ENCODE measurements around the gene STK17A. TPM values are rescaled to one million over a fixed set of nuclear protein-coding genes. Genes with fewer than 3 reads are reported as not detected.
"Not testable (repeated sequence)": the region's sequence is repeated elsewhere in the genome, so short reads cannot be mapped to it uniquely, and the experiment has no call there.

The STK17A gene
- total RNA-seq, 1 donor from 2014 or later = 28.6 TPM

- no peak for TF ChIP-seq CTCF (IDR thresholded peaks at IDR 0.05; ENCODE audit: unreplicated experiment)
- H3K27ac Mint-ChIP-seq (ENCODE audit: unreplicated experiment) = no peak overlapping the region
Observed at GRCh38 chr7:43565786-43566185, 17.1 kb upstream of the STK17A start.

GRCh38 chr7:43568529-43568928 is 14.4 kb upstream of the STK17A start:
- DNase-seq (ENCODE audit: low spot score) = no peak
- Mint-ChIP-seq H3K27ac (ENCODE audit: unreplicated experiment) (no peak overlapping the region), H3K4me1 (ENCODE audit: unreplicated experiment) (peaks cover 4% of the 10 kb centered on the region), H3K36me3 (ENCODE audit: low read depth, unreplicated experiment) (no peaks in the 10 kb centered on the region), H3K4me3 (ENCODE audit: unreplicated experiment) (no peak overlapping the region), H3K9me3 (ENCODE audit: unreplicated experiment) (no peaks in the 10 kb centered on the region), H3K27me3 (ENCODE audit: unreplicated experiment) (peaks cover 2% of the 10 kb centered on the region)
- no peak for TF ChIP-seq CTCF (IDR thresholded peaks at IDR 0.05; ENCODE audit: unreplicated experiment)

More at GRCh38 chr7:43565786-43566185, 17.1 kb upstream of the STK17A start:
- peaks cover 9% of the 10 kb centered on the region for H3K4me1 Mint-ChIP-seq (ENCODE audit: unreplicated experiment)
- peaks cover 2% of the 10 kb centered on the region for H3K27me3 Mint-ChIP-seq (ENCODE audit: unreplicated experiment)
- no peaks in the 10 kb centered on the region for H3K36me3 Mint-ChIP-seq (ENCODE audit: low read depth, unreplicated experiment)
- no peaks in the 10 kb centered on the region for H3K9me3 Mint-ChIP-seq (ENCODE audit: unreplicated experiment)
- DNase-seq (ENCODE audit: low spot score) = no peak
- H3K4me3 Mint-ChIP-seq (ENCODE audit: unreplicated experiment) = no peak overlapping the region

- TF ChIP-seq CTCF (IDR thresholded peaks at IDR 0.05; ENCODE audit: unreplicated experiment) = no peak
- peaks cover 2% of the 10 kb centered on the region for H3K27me3 Mint-ChIP-seq (ENCODE audit: unreplicated experiment)
- no peak for DNase-seq (ENCODE audit: low spot score)
- no peaks in the 10 kb centered on the region for H3K9me3 Mint-ChIP-seq (ENCODE audit: unreplicated experiment)
- H3K4me1 Mint-ChIP-seq (ENCODE audit: unreplicated experiment) = peaks cover 4% of the 10 kb centered on the region
- no peaks in the 10 kb centered on the region for H3K36me3 Mint-ChIP-seq (ENCODE audit: low read depth, unreplicated experiment)
- no peak overlapping the region for H3K27ac Mint-ChIP-seq (ENCODE audit: unreplicated experiment)
- no peak overlapping the region for H3K4me3 Mint-ChIP-seq (ENCODE audit: unreplicated experiment)
Observed at GRCh38 chr7:43569424-43569823, 13.5 kb upstream of the STK17A start.

GRCh38 chr7:43570688-43571365 is 12.1 kb upstream of the STK17A start:
- H3K36me3 Mint-ChIP-seq (ENCODE audit: low read depth, unreplicated experiment) = no peaks in the 10 kb centered on the region
- TF ChIP-seq CTCF (IDR thresholded peaks at IDR 0.05; ENCODE audit: unreplicated experiment) = no peak
- H3K4me3 Mint-ChIP-seq (ENCODE audit: unreplicated experiment) = no peak overlapping the region
- no peak for DNase-seq (ENCODE audit: low spot score)
- no peak overlapping the region for H3K27ac Mint-ChIP-seq (ENCODE audit: unreplicated experiment)
- H3K27me3 Mint-ChIP-seq (ENCODE audit: unreplicated experiment) = peaks cover 2% of the 10 kb centered on the region
- H3K9me3 Mint-ChIP-seq (ENCODE audit: unreplicated experiment) = no peaks in the 10 kb centered on the region
- peaks cover 1% of the 10 kb centered on the region for H3K4me1 Mint-ChIP-seq (ENCODE audit: unreplicated experiment)

- Mint-ChIP-seq H3K4me1 (ENCODE audit: unreplicated experiment) (peaks cover 3% of the 10 kb centered on the region), H3K27me3 (ENCODE audit: unreplicated experiment) (peaks cover 2% of the 10 kb centered on the region), H3K4me3 (ENCODE audit: unreplicated experiment) (no peak overlapping the region), H3K36me3 (ENCODE audit: low read depth, unreplicated experiment) (no peaks in the 10 kb centered on the region), H3K27ac (ENCODE audit: unreplicated experiment) (no peak overlapping the region), H3K9me3 (ENCODE audit: unreplicated experiment) (no peaks in the 10 kb centered on the region)
- no peak for DNase-seq (ENCODE audit: low spot score)
- TF ChIP-seq CTCF (IDR thresholded peaks at IDR 0.05; ENCODE audit: unreplicated experiment) = no peak
Observed at GRCh38 chr7:43572516-43573049, 10.3 kb upstream of the STK17A start.

GRCh38 chr7:43573832-43574231 is 9.1 kb upstream of the STK17A start:
- not testable (repeated sequence) for H3K9me3 Mint-ChIP-seq (ENCODE audit: unreplicated experiment); H3K36me3 Mint-ChIP-seq (ENCODE audit: low read depth, unreplicated experiment); H3K27ac Mint-ChIP-seq (ENCODE audit: unreplicated experiment); H3K4me3 Mint-ChIP-seq (ENCODE audit: unreplicated experiment); DNase-seq (ENCODE audit: low spot score); H3K27me3 Mint-ChIP-seq (ENCODE audit: unreplicated experiment); H3K4me1 Mint-ChIP-seq (ENCODE audit: unreplicated experiment)

All from endothelial cell (in vitro differentiated cells).